ENCODE measurements around the gene LGR5.

The LGR5 gene

DNA sequence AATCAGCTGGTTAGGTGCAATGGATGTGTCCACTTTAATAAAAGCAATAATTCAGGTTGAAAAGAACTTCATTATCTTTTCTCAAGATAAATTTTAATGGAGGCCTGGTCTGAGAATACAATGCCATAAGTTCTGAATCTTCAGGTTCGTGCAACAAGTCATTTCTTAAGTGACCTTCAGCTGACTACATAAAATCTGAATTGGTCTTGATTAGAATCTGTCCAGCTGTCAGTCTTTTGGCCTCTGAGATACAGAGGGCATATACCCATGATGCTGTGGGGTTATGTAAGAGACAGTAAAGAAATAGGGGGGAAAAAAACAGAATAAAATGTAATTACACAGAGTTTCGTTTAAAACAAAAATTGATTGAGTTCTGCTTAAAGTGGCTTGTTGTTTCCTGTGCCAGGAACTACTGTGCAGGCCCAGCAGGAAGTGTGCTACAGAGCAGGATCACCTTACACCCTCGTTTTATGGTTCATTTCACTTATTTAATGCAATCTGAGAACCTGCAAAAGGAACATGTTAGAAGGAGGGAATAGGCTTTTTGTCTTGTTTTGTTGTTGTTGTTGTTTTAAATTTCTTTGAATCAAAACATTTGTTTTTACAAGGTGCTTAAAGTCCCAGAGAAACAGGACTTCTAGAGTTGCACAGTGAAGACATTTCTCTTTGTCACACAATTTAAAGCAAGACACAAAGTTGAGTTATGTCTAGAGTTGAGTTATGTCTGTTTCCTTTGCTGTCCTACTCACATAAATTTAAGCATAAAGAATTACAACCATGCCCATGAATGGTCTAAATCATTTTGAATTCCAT lies 64.2 kb downstream of the LGR5 start:
- Histone ChIP-seq H3K9me3 (ENCODE audit: insufficient read depth, low read length, severe bottlenecking) (no peaks in the 10 kb centered on the region), H3K27ac (ENCODE audit: low read length) (no peak overlapping the region), H3K36me3 (ENCODE audit: insufficient read depth, low read length) (no peaks in the 10 kb centered on the region), H3K9ac (ENCODE audit: low read depth, low read length) (no peak overlapping the region), H3K79me2 (ENCODE audit: insufficient read depth, low read length) (no peaks in the 10 kb centered on the region), H2AFZ (ENCODE audit: low read depth, low read length) (peak overlapping the region; percentile 65), H3K4me3 (ENCODE audit: low read depth in 1 of 2, low read length in 2 of 2) (no peak overlapping the region), H3K27me3 (ENCODE audit: insufficient read depth, low read length, poor library complexity) (no peaks in the 10 kb centered on the region), H4K20me1 (ENCODE audit: insufficient read depth, low read length) (no peaks in the 10 kb centered on the region), H3K4me2 (ENCODE audit: insufficient read depth, low read length) (no peak overlapping the region), H3K4me1 (ENCODE audit: insufficient read depth, low read length) (no peaks in the 10 kb centered on the region)
- TF ChIP-seq EZH2 (IDR thresholded peaks at IDR 0.05; ENCODE audit: borderline replicate concordance, low read depth, low read length, severe bottlenecking), result no peak
- TF ChIP-seq, protein P1, sequence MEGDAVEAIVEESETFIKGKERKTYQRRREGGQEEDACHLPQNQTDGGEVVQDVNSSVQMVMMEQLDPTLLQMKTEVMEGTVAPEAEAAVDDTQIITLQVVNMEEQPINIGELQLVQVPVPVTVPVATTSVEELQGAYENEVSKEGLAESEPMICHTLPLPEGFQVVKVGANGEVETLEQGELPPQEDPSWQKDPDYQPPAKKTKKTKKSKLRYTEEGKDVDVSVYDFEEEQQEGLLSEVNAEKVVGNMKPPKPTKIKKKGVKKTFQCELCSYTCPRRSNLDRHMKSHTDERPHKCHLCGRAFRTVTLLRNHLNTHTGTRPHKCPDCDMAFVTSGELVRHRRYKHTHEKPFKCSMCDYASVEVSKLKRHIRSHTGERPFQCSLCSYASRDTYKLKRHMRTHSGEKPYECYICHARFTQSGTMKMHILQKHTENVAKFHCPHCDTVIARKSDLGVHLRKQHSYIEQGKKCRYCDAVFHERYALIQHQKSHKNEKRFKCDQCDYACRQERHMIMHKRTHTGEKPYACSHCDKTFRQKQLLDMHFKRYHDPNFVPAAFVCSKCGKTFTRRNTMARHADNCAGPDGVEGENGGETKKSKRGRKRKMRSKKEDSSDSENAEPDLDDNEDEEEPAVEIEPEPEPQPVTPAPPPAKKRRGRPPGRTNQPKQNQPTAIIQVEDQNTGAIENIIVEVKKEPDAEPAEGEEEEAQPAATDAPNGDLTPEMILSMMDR (IDR thresholded peaks at IDR 0.05; ENCODE audit: borderline replicate concordance, extremely low read depth, low read length, poor library complexity, severe bottlenecking), result no peak
- ATAC-seq (ENCODE audit: insufficient read depth, low read depth), result no peak
- no peak for DNase-seq

DNA sequence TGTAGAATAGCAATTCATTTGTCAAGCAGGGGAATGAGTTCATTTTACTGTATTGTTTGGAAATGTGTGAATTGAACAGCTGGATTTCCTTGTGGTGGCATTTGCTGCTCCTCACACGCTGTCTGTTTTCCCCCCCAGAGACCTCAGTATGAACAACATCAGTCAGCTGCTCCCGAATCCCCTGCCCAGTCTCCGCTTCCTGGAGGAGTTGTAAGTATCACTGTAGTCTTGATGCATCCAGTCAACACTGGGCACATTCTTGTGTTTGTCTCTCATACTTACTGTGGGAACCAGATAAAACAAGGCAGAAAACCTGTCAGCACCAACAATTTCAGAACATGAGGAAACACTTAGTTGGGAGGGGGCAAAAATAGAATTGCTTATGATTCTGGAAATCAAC lies 64.9 kb downstream of the LGR5 start:
- DNase-seq (no peak), ATAC-seq (ENCODE audit: insufficient read depth, low read depth) (no peak)
- Histone ChIP-seq H3K27ac (ENCODE audit: low read length) (no peak overlapping the region), H3K9me3 (ENCODE audit: insufficient read depth, low read length, severe bottlenecking) (no peaks in the 10 kb centered on the region), H3K9ac (ENCODE audit: low read depth, low read length) (no peak overlapping the region), H2AFZ (ENCODE audit: low read depth, low read length) (no peak overlapping the region), H3K27me3 (ENCODE audit: insufficient read depth, low read length, poor library complexity) (no peaks in the 10 kb centered on the region), H3K79me2 (ENCODE audit: insufficient read depth, low read length) (no peaks in the 10 kb centered on the region), H3K4me3 (ENCODE audit: low read depth in 1 of 2, low read length in 2 of 2) (no peak overlapping the region), H3K36me3 (ENCODE audit: insufficient read depth, low read length) (no peaks in the 10 kb centered on the region), H3K4me2 (ENCODE audit: insufficient read depth, low read length) (no peak overlapping the region), H3K4me1 (ENCODE audit: insufficient read depth, low read length) (no peaks in the 10 kb centered on the region), H4K20me1 (ENCODE audit: insufficient read depth, low read length) (no peaks in the 10 kb centered on the region)
- TF ChIP-seq EZH2 (IDR thresholded peaks at IDR 0.05; ENCODE audit: borderline replicate concordance, low read depth, low read length, severe bottlenecking), result no peak
- TF ChIP-seq, protein P1 (IDR thresholded peaks at IDR 0.05; ENCODE audit: borderline replicate concordance, extremely low read depth, low read length, poor library complexity, severe bottlenecking), result no peak

- no peak overlapping the region for H3K27ac ChIP-seq (ENCODE audit: low read length)
- H3K4me3 ChIP-seq (ENCODE audit: low read depth in 1 of 2, low read length in 2 of 2), result no peak overlapping the region
- H3K9ac ChIP-seq (ENCODE audit: low read depth, low read length), result no peak overlapping the region
- ATAC-seq (ENCODE audit: insufficient read depth, low read depth) (no peak), DNase-seq (no peak)
- no peaks in the 10 kb centered on the region for H3K9me3 ChIP-seq (ENCODE audit: insufficient read depth, low read length, severe bottlenecking)
- H3K36me3 ChIP-seq (ENCODE audit: insufficient read depth, low read length), result no peaks in the 10 kb centered on the region
- H3K79me2 ChIP-seq (ENCODE audit: insufficient read depth, low read length), result no peaks in the 10 kb centered on the region
- no peak overlapping the region for H2AFZ ChIP-seq (ENCODE audit: low read depth, low read length)
- H3K27me3 ChIP-seq (ENCODE audit: insufficient read depth, low read length, poor library complexity), result no peaks in the 10 kb centered on the region
- TF ChIP-seq EZH2 (IDR thresholded peaks at IDR 0.05; ENCODE audit: borderline replicate concordance, low read depth, low read length, severe bottlenecking), result no peak
- TF ChIP-seq, protein P1 (IDR thresholded peaks at IDR 0.05; ENCODE audit: borderline replicate concordance, extremely low read depth, low read length, poor library complexity, severe bottlenecking), result no peak
- H3K4me2 ChIP-seq (ENCODE audit: insufficient read depth, low read length), result no peak overlapping the region
- no peaks in the 10 kb centered on the region for H3K4me1 ChIP-seq (ENCODE audit: insufficient read depth, low read length)
- H4K20me1 ChIP-seq (ENCODE audit: insufficient read depth, low read length), result no peaks in the 10 kb centered on the region
These were observed 70.1 kb downstream of the LGR5 start for GRCh38 chr12:71509705-71510104.

Data from DND-41 (cell line).